Measurements from ENCODE around the gene GDF11. TPM values are rescaled to one million over a fixed set of nuclear protein-coding genes. Genes with fewer than 3 reads are reported as not detected.

GDF11 gene
- total RNA-seq, 1 donor from 2014 or later, result 52.4 TPM

DNA sequence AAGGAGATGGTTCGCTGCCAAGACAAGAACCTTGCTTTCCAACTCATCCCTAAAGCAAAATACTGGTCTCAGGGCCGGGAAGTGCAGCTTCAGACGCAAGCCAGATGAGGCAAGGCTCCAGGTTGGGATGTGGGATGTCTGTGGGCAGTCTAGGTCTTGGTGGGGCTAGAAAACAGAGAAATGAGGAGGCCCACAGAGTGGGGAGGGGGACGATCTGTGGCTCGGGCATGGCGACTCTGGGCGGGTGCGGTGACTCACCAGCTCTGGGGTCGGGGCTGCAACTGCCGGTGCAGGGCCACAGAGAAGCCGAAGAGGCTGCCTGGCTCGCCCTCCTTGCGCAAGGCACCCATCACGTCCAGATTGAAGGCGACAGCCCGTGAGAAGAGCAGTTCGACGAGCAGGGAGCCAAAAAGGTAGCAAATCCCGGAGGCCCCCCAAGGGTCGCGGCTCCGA is 35.7 kb upstream of the GDF11 start:
- peak; percentile 48 for DNase-seq
- Mint-ChIP-seq H3K9me3 (ENCODE audit: unreplicated experiment) (peaks cover 7% of the 10 kb centered on the region), H3K27ac (ENCODE audit: unreplicated experiment) (peak overlapping the region; percentile 71), H3K4me3 (ENCODE audit: unreplicated experiment) (peak overlapping the region; percentile 96), H3K27me3 (ENCODE audit: unreplicated experiment) (peaks cover 9% of the 10 kb centered on the region), H3K4me1 (ENCODE audit: low read depth, unreplicated experiment) (peaks cover 20% of the 10 kb centered on the region), H3K36me3 (ENCODE audit: unreplicated experiment) (no peaks in the 10 kb centered on the region)
- TF ChIP-seq, protein P1, sequence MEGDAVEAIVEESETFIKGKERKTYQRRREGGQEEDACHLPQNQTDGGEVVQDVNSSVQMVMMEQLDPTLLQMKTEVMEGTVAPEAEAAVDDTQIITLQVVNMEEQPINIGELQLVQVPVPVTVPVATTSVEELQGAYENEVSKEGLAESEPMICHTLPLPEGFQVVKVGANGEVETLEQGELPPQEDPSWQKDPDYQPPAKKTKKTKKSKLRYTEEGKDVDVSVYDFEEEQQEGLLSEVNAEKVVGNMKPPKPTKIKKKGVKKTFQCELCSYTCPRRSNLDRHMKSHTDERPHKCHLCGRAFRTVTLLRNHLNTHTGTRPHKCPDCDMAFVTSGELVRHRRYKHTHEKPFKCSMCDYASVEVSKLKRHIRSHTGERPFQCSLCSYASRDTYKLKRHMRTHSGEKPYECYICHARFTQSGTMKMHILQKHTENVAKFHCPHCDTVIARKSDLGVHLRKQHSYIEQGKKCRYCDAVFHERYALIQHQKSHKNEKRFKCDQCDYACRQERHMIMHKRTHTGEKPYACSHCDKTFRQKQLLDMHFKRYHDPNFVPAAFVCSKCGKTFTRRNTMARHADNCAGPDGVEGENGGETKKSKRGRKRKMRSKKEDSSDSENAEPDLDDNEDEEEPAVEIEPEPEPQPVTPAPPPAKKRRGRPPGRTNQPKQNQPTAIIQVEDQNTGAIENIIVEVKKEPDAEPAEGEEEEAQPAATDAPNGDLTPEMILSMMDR (IDR thresholded peaks at IDR 0.05; ENCODE audit: partially characterized antibody, unreplicated experiment), result no peak

DNA sequence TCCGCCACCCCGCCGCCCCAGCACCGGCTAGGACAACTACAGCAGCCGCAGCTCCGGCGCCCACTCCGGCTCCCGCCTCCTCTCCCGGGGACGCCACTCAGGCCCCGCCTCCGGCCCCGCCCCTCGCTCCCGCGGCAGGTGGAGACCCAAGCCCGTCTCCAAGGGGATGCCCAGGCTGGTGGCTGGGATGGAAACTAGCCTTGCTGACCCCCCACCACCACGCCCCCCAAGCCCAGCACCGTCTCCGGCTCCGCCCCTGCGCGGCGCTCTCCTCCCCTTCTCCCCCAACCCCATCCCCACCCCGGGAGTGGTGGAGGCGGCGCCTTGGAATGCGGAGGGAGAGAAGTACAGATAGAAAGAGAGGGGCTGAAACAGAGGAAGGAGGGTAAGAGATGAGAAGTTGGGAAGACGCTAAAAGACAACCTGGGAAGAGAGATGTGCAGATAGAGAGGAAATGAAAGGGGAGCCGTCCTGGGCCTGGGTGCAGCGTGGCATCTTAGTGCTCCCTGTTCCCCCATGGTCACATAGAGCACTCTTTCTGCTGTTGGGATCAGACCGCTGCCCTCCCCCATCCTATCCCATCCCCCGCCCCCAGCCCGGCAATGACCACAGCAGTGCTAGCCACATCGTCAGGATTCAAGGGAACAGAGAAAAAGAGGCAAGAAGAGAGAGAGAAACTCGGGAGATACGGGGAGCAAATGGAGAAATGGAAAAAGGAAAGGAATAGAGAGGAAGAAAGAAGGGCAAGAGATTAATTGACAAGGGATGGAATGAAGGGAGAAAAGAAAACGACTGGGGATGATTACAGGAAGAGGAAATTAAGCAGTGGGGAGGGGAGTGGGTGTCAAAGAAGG is 34.9 kb upstream of the GDF11 start, which contains the start of gene ITGA7:
ITGA7 (minus strand) TSS at position 64 of the 854 bp plus-strand sequence. CDS start 222 bp downstream, outside the sequence.
- TF ChIP-seq, protein P1 (IDR thresholded peaks at IDR 0.05; ENCODE audit: partially characterized antibody, unreplicated experiment), result no peak
- H3K4me1 Mint-ChIP-seq (ENCODE audit: low read depth, unreplicated experiment), result peaks cover 28% of the 10 kb centered on the region
- peak; percentile 91 for DNase-seq
- H3K27me3 Mint-ChIP-seq (ENCODE audit: unreplicated experiment), result peaks cover 9% of the 10 kb centered on the region
- peak within 1 kb of the TSS; percentile 71 for H3K27ac Mint-ChIP-seq (ENCODE audit: unreplicated experiment)
- H3K4me3 Mint-ChIP-seq (ENCODE audit: unreplicated experiment), result peak within 1 kb of the TSS; percentile 96
- H3K9me3 Mint-ChIP-seq (ENCODE audit: unreplicated experiment), result peaks cover 4% of the 10 kb centered on the region
- no peaks in the 10 kb centered on the region for H3K36me3 Mint-ChIP-seq (ENCODE audit: unreplicated experiment)

DNA sequence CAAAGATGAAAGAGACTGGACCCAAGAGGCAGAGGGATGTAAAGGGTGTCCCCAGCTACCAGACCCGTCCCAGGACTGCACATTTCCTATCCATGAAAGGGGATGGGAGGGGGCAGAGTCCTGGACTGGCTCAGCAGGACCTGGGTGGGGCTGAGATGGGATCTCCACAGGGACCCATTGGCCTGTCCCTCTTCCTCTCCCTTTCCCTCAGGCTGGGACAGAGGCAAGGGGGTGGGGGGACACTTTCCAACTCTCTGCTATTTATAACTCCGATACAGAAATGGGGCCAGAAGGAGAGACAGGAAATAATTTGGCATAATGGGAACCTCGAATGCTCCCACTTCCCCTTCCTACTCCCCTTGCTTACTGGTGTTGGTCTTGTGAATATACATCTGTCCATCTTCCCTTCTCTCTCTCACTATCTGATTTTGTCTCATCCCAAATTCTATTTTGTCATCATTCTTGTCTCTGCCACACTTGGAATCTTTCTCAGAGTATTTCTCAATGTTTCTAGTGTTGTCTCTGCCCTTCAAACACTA is 34.2 kb upstream of the GDF11 start:
- no peaks in the 10 kb centered on the region for H3K36me3 Mint-ChIP-seq (ENCODE audit: unreplicated experiment)
- peaks cover 9% of the 10 kb centered on the region for H3K27me3 Mint-ChIP-seq (ENCODE audit: unreplicated experiment)
- DNase-seq, result peak; percentile 7
- peaks cover 4% of the 10 kb centered on the region for H3K9me3 Mint-ChIP-seq (ENCODE audit: unreplicated experiment)
- peak overlapping the region; percentile 84 for H3K4me3 Mint-ChIP-seq (ENCODE audit: unreplicated experiment)
- TF ChIP-seq, protein P1 (IDR thresholded peaks at IDR 0.05; ENCODE audit: partially characterized antibody, unreplicated experiment), result no peak
- H3K27ac Mint-ChIP-seq (ENCODE audit: unreplicated experiment), result peak overlapping the region; percentile 4
- H3K4me1 Mint-ChIP-seq (ENCODE audit: low read depth, unreplicated experiment), result peaks cover 27% of the 10 kb centered on the region

DNA sequence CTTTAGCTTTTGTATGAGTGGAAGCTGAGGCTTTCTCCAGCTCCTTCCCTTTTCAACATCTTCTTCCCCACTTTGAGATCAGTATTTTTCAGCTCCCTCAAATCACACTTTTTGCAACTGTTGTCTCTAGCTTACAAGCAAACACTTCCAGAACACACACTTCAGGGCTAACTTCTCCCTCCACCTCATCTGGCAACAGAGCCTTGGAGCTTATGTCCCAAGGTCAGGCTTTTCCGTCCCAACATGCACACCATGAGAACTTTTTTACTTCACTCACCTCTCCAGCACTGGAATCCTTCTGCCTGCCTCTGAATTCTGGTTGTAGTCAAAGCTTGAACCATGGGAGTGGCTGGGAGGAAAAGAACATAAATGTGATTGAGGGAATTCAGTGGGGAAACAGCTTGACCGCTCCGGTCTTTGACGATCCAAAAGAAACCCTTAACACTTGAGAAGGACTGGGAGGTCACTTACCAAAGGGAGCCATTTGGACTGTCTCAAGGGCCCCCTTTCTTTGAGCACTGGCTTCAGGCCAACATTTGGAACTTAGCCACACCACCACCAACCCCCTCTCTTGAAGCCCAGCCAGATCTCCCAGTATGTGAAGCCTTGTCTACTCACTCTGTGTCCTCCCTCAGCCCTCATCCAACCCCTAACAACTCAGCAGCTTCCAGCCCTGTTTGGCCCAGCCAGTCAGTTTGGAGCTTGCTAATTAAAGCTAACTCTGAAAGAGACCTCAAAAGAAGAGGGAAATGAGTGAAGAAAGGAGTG is 31.0 kb upstream of the GDF11 start:
- peaks cover 12% of the 10 kb centered on the region for H3K27me3 Mint-ChIP-seq (ENCODE audit: unreplicated experiment)
- no peaks in the 10 kb centered on the region for H3K36me3 Mint-ChIP-seq (ENCODE audit: unreplicated experiment)
- H3K27ac Mint-ChIP-seq (ENCODE audit: unreplicated experiment), result no peak overlapping the region
- TF ChIP-seq, protein P1 (IDR thresholded peaks at IDR 0.05; ENCODE audit: partially characterized antibody, unreplicated experiment), result no peak
- DNase-seq, result no peak
- peaks cover 16% of the 10 kb centered on the region for H3K4me1 Mint-ChIP-seq (ENCODE audit: low read depth, unreplicated experiment)
- peaks cover 12% of the 10 kb centered on the region for H3K9me3 Mint-ChIP-seq (ENCODE audit: unreplicated experiment)
- peak overlapping the region; percentile 0 for H3K4me3 Mint-ChIP-seq (ENCODE audit: unreplicated experiment)
